Body of pancreas (tissue), 4 donors: ENCODE results near the gene SLC46A1.

Experiments
- CTCF ChIP-seq, 7 experiments: fragments of 450-650 bp in 4 of 7; fragments of 200-600 bp in 3 of 7; sonication (generic) in 3 of 7; IDR thresholded peaks; one replicate each; pipeline ENCODE4 v1.5.1; 2016 to 2019; ENCODE audit warnings: antibody characterized with exemption in 7 of 7
- POLR2A ChIP-seq, 3 donors: fragments of 450-650 bp; IDR thresholded peaks; one replicate each; pipeline ENCODE4 v1.6.1; 2016; ENCODE audit warnings: antibody characterized with exemption in 3 of 3, mild to moderate bottlenecking in 2 of 3

- no peak for TF ChIP-seq CTCF (IDR thresholded peaks at IDR 0.05)
- TF ChIP-seq POLR2A (IDR thresholded peaks at IDR 0.05): no peak
These were observed 7.6 kb downstream of the SLC46A1 start for GRCh38 chr17:28398280-28398981.
